GM18511 (cell line): Measurements from ENCODE around the gene DIPK1A.
"Not testable (repeated sequence)": the region's sequence is repeated elsewhere in the genome, so short reads cannot be mapped to it uniquely, and the experiment has no call there.

Experiments
- ATAC-seq: cut with Tn5 transposase; IDR thresholded peaks from one replicate; pipeline ENCODE4 v1.9.1; 2021; ENCODE audit warnings: mild to moderate bottlenecking, moderate library complexity; ENCODE audit not compliant: unreplicated experiment

Gene DIPK1A

DNA sequence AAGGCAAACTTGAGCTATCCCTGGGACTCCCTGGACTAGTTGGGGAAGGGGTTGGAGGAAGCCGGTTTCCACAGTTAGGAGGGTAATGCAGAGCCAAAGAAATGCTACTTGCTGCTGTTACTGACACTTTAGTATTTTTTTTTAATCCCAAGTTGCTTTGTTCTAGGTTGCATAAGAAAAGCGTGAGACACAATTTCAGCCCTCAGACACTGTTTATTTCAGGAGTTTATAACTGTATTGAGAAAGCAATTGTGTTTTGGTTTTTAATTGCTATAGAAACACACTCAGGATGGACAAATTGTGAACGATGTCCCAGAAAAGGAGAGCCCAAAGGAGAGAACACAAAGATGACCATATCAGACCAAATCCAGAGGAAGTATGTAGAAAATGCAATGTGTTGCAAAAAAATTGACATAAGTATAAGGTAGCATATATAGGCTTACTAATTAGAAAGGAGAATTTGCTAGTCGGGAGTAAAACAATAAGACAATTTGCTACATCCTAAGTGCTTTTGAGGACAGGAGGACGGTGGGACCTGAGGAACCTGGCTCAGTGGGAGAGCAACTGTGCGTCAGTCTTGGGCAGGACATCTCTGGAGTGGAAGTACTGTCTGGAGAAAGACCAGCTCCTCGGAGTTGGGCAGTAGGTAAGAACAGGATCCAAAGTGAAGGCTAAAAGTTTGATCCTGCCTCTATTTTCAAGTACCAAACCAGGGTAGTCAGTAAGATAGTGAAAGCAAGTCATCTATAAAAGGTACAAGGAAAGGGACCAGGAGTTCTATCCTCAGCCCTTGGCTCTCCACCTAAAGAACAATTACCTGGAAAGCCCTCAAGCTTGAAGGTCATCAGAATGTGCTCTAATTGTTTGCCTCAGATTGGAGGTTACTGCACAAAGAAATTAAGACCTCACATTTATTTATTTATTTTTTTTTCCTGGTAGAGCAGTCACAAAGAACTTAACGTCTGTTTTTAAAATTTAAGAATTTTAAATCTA lies 39.9 kb downstream of the DIPK1A start:
- no peak for ATAC-seq

DNA sequence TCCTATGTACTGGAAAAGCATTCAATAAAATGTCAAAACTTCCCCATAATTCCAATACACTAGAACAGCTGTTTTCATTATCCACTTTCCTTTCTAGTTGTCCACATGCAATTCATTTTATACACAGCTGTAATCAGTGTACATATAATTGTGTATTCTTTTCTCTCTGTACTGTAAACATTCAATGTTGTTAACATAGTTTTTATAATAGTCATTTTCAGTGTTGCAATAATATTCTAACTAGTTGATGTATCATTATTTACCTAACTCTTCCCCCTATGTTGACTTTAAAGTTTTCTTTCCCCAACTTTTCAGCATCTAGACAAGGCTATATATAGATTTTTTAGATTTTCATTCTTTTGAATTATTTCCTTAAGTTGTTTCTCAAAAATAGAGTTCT lies 44.4 kb downstream of the DIPK1A start:
- ATAC-seq, result no peak

GRCh38 chr1:92915547-92915946 lies 45.7 kb downstream of the DIPK1A start:
- no peak for ATAC-seq

GRCh38 chr1:92913093-92913819 lies 48.0 kb downstream of the DIPK1A start:
- no peak for ATAC-seq

DNA sequence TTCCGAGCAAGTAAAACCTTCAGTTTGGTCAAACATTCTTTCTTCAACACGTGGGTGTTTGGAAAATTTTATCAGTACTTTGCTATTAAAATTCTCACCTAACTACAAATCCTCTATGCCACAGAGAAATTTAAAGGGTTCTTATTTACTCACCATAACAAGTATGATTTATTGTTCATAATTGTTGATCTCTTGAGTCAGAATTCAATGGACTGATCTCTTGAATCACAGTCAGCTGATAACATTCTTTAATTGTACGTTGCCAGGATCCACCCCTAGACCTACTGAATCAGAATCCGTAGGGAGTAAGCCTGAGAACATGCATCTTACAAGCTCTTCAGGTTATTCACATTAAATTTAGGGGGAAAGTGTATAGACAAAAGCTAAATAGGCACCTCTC lies 51.2 kb downstream of the DIPK1A start:
- ATAC-seq, result no peak

GRCh38 chr1:92909321-92909720 lies 51.9 kb downstream of the DIPK1A start:
- ATAC-seq, result no peak

DNA sequence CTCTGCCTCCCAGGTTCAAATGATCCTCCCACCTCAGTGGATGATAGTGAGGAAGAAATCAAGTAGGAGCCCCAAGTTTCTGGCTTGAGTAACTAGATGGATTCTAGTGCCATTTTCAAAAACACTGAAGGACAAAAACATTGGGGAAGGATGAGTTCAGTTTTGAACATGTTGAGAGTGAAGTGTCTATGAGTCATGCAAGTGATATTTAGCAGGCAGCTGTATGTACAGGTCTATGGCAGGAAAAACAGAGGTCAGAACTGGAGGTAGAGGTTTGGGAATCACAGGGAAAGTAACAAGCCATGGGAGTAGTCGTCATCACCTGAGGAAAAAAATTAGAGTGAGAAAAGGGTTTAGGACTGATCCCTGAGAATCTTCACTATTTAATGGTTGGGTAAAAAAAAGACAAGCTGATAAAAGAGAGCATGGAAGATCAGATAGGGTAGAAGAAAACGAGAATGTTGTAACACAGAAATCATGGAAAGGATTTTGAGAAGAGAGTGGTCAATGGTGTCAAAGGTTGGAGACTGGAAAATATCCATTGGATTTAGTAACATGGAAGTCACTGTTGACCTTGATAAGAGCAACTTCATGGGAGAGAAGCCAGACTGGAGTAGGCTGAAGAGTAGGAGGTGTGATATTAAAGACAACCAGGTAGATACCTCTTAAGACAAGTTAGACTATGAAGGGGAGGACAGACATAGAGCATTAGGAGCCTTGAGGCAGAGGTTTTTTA lies 53.1 kb downstream of the DIPK1A start:
- no peak for ATAC-seq

- no peak for ATAC-seq
Observed at GRCh38 chr1:92903765-92904164, 57.5 kb downstream of the DIPK1A start.

DNA sequence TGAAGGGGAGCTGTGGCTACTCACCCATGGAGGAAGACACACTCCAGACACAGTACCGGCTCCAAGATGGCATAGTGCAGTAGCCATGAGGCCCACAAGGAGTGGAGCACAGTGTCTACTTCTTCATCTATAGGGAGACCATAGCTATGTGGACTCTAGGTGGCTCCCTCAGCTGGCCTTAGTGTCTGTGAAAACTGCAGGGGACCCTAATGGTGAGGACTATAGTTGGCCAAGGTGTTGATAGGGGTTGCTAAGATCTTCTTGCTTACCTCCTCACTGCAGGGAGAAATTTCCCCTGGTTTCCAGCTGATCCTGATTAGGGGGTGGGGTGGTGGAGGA lies 58.9 kb downstream of the DIPK1A start:
- no peak for ATAC-seq

DNA sequence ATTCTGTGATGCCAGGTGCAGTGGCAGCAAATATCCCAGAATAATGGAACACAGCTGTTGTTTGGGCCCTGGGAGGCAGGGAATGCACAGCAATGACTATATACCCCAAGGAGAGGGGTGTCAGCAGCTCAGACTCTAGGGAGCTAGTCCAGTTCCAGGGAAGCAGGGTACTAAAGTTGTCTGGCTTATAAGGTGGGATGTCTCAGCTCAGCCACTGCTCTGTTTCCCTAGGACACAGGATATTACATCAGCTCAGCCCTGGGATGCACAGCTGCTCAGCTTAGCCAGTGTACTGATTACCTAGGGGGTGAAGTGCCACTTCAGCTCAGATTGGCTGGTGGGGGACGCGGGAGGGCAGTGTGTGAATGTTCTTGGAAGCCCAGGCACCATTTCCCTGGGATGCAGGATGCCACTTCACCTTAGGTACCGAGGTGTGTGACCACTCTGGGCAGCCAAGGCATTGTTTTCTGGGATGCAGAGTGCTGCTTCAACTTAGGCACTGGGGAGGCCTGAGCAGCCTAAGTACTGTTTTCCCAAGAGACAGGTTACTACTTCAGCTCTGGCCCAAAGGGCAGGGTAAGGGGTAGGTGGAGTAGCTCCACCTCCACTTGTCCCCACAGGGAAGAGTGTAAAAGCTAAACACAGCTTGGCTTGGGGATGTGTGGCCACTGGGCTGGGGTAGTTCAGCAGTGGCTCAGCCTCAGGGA lies 59.4 kb downstream of the DIPK1A start:
- ATAC-seq, result no peak

GRCh38 chr1:92901126-92901525 lies 60.1 kb downstream of the DIPK1A start:
- no peak for ATAC-seq

GRCh38 chr1:92900539-92900938 lies 60.7 kb downstream of the DIPK1A start:
- no peak for ATAC-seq

- no peak for ATAC-seq
Observed at GRCh38 chr1:92899780-92900179, 61.5 kb downstream of the DIPK1A start.

- ATAC-seq, result not testable (repeated sequence)
Observed at GRCh38 chr1:92898053-92898452, 63.2 kb downstream of the DIPK1A start.

DNA sequence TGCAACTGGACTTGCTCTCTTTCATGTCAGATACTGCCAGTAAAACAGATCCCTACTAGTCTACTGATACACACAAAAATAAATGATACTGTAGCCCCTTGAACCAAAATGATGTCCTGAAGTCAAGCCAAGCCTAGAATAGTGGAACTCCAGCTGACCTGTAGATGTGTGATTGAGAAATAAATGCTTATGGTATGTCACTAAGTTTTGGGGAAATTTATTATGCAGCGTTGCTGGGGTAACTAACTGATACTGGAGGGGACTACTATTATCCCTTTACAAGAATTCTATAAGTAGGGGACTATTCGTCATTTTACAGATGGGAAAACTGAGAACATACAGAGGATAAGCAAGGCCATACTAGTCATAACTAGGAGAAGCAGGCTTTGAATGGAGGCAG lies 73.8 kb downstream of the DIPK1A start:
- no peak for ATAC-seq

DNA sequence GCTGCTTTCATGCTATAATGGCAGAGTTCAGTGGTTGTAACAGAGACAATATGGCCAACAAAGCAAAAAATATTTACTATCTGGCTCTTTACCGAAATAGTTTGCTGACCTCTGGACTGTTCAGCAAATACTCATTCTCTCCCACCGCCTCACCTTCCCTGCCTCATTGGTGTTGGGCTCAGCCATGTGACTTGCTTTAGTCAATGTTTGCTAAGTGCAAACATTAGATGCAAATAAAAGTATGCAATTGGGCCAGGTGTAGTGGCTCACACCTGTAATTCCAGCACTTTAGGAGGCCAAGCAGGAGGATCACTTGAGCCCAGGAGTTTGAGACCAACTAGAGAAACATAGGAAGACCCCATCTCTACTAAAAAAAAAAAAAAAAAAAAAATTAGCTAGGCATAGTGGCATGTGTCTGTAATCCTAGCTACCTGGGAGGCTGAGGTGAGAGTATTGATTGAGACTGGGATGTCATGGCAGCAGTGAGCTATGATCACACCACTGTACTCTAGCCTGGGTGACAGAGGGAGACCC lies 74.3 kb downstream of the DIPK1A start:
- no peak for ATAC-seq

- no peak for ATAC-seq
Observed at GRCh38 chr1:92884195-92884594, 77.1 kb downstream of the DIPK1A start.

DNA sequence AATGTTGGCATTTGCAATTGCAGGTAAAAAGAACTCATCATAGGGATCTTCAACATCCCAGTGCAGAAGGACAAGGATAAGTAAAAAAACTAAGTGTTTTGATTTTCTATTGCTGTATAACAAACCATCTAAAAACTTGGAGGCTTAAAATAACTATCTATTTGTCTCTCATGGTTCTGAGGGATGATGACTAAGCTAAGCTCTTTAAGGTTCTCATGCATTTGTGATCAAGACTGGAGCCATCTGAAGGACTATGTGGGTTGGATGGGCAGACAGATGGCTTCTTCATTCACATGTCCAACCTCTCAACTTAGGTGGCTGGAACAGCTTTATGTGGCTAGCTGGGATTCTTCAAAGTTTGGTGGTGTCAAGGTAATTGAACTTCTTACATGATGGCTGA lies 78.0 kb downstream of the DIPK1A start:
- no peak for ATAC-seq

DNA sequence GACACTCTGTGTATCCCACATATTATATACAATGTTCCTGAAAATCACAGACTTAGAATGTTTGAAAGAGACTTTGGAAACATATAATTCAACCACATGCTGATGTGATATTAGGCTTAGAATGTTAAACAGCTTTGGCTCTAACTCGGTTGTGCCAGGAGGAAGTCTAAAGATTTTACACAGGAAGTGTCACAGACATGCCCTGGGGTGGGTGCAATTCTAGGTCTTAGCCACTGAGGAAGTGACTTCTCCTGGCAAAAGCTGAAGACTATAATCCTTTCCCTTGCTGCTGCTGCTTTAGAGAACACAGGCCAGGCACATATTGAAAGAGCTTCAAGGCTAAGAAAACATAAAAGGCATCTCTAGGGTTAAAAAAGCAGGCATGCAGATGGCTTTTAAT lies 78.4 kb downstream of the DIPK1A start:
- ATAC-seq, result peak; percentile 59

GRCh38 chr1:92881391-92881790 lies 79.9 kb downstream of the DIPK1A start:
- ATAC-seq, result no peak
